ENCODE results near the gene IGSF8.
A peak's percentile ranks its signal among the peaks of the same experiment; 100 is the strongest.
"Not testable (repeated sequence)": the region's sequence is repeated elsewhere in the genome, so short reads cannot be mapped to it uniquely, and the experiment has no call there.

IGSF8 gene

DNA sequence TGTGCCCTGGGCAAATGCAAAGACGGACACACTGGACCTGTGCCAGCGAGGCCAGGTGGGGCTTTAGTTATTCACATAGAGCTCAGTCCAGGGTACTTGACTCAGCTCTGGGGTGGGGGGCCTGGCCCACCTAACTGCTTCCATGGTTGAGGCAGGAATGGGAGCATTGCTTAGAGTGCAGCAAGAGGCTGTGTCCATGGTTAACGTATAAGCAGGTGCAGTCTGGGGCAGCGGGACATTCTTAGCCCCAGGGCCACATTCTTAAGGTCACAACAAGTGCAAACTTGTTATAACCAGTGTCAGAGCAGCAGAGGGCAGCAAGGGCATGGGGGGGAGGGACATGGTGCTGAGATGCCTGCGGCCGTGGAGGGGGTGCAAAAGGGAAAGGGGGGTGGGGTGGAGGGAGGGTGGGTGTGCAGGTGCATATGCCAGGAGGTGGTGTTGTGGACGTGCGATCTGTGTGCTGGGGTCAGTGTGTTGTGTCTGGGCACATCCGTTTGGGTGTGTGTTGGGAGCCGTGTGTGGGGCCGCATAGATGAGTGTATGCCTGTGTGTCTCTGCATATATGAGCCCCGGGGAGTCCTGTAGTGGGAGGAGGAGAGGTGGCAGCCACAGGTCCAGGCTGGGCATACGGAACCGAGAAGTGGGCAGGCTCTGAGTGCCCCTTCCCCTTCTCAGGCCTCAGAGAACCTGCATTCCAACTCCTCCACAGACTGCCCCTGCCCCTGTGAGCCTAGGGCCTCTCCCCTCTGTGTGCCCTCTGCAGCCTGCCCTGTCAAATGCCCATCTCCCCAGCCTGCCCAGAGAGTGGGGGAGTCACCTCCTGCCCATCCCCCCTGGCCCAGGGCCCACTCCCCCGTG lies 36.8 kb downstream of the IGSF8 start:
- Mint-ChIP-seq H3K36me3 (ENCODE audit: low read depth) (no peaks in the 10 kb centered on the region), H3K4me3 (no peak overlapping the region), H3K4me1 (no peaks in the 10 kb centered on the region), H3K27ac (no peak overlapping the region), H3K9me3 (no peaks in the 10 kb centered on the region), H3K27me3 (no peaks in the 10 kb centered on the region)
- ATAC-seq (peak; percentile 38), DNase-seq (no peak)

DNA sequence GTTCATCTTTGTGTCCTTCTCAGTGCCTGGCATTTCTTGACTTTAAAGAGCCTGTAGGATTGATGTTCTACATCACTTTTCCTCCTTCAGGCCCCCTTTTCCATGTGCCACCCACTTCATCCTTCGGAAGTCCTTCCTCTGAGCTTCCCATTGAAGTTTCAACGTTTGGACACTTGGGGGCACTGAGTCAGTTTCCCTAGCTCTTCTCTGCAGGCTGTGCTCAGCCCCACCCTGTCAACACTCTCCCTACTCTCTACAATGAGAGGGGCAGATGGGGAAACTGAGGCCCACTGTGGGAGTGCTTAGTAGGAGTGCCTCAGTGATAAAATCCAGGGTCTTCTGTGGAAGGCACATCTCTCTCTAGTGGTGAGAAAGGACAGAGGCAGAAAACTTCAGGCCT lies 40.3 kb downstream of the IGSF8 start:
- no peaks in the 10 kb centered on the region for H3K9me3 Mint-ChIP-seq
- H3K4me3 Mint-ChIP-seq = no peak overlapping the region
- H3K4me1 Mint-ChIP-seq = no peaks in the 10 kb centered on the region
- no peaks in the 10 kb centered on the region for H3K36me3 Mint-ChIP-seq (ENCODE audit: low read depth)
- H3K27ac Mint-ChIP-seq = no peak overlapping the region
- H3K27me3 Mint-ChIP-seq = peaks cover 12% of the 10 kb centered on the region
- DNase-seq = no peak
- no peak for ATAC-seq

DNA sequence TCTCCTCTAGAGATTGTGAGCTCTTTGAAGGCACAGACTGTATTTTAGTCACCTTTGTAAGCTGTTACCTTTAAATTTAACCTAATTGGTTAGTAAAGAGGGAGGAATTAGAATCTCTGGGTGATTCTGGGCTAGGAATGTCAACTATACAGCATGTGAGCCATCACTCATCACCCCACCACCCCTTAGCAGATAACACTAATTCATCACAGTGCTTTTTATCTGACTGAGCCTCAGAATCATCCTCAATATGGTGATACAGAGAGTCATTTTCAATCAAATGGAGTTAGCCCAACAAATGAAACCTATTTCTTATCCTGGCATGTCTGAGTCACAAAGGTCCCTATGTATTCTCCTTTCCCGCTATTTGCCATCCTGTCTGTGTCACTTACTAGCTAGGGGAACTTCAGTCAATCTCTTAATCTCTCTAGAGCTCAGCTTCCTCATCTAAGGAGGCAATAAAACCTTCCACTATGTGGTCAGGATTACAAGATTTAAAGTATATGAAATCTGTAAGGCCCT lies 41.7 kb downstream of the IGSF8 start:
- no peak overlapping the region for H3K4me3 Mint-ChIP-seq
- H3K4me1 Mint-ChIP-seq = no peaks in the 10 kb centered on the region
- H3K36me3 Mint-ChIP-seq (ENCODE audit: low read depth) = no peaks in the 10 kb centered on the region
- no peaks in the 10 kb centered on the region for H3K9me3 Mint-ChIP-seq
- no peak overlapping the region for H3K27ac Mint-ChIP-seq
- H3K27me3 Mint-ChIP-seq = peaks cover 19% of the 10 kb centered on the region
- ATAC-seq = no peak
- DNase-seq = no peak

DNA sequence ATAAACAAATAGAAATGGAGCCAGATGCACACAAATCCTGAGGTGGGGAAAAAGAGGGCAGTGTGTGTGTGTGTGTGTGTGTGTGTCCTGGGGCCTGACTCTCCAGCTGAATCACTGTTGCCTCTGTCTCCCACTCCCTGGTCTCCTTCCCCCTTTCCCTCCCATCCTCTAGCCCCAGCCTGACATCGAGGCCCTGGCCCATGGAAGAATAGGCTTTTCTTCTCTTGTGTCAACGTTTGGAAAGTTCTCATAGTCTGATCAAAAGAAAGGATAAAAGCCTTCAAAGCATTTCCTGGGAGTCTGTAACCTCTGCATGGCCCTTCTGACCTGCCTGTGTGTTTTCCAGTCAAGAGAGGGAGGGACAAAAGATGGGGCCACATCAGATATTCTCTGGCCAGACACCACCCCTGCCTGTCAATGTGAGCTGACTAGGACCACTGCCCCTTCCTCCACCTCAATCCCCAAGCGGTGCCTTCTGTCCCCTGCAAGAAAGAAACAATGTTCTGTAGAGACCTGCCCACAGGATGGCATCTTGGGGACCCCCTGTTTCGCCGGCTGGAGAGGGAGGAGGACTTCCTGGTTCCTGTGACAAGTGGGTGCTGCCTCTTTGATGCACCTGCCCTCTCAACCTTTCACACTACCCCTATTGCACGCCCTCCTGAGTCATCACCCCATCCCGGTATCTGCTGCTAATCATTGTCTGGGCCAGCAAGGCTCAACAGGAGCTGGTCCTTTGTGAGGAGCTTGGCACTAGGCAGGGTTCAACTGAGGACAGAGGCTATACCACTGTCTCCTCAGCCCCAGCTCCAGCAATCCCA lies 44.7 kb downstream of the IGSF8 start:
- Mint-ChIP-seq H3K27ac (no peak overlapping the region), H3K9me3 (no peaks in the 10 kb centered on the region), H3K4me3 (no peak overlapping the region), H3K27me3 (peaks cover 25% of the 10 kb centered on the region), H3K4me1 (no peaks in the 10 kb centered on the region), H3K36me3 (ENCODE audit: low read depth) (no peaks in the 10 kb centered on the region)
- DNase-seq (no peak), ATAC-seq (no peak)

DNA sequence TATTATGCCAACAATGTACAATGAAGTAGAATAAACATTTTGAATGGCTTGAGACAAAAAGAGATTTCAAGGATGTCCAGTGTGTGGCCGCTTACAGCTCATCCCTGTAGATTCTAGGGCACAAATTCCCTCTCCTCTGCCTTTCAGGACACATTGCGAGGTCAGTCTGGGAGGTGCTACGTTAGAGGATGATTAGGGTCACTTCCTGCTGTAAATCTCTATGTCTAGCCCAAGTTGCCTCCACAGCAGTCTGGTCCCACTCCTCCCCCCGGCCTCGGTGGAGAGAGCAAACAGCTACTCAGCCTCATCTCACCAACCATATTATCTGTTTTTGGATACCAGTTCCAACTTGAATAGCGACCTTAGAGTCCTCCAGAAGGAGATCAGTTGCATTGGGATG lies 45.5 kb downstream of the IGSF8 start:
- Mint-ChIP-seq H3K36me3 (ENCODE audit: low read depth) (no peaks in the 10 kb centered on the region), H3K27me3 (peaks cover 27% of the 10 kb centered on the region), H3K9me3 (no peaks in the 10 kb centered on the region), H3K27ac (no peak overlapping the region), H3K4me1 (no peaks in the 10 kb centered on the region), H3K4me3 (no peak overlapping the region)
- DNase-seq (no peak), ATAC-seq (no peak)

DNA sequence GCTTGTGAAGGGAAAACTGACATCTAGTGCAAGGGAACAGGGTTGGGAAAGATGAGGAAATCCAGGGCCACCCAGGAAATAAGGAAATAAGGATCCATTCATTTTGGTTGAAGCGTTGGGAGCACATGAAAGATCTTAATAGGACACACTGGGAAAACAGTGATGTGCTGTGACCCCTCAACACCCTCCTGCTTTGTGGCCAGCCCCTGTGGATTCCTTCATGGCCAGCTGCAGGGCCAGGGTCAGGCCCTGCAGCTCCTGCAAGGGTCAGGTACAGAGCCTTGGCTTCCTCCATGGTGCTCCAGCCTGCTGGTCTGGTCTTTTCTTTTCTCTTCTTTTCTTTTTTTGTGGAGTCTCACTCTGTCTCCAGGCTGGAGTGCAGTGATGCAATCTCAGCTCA lies 47.8 kb downstream of the IGSF8 start:
- no peaks in the 10 kb centered on the region for H3K9me3 Mint-ChIP-seq
- peaks cover 12% of the 10 kb centered on the region for H3K4me1 Mint-ChIP-seq
- H3K4me3 Mint-ChIP-seq = no peak overlapping the region
- ATAC-seq (no peak), DNase-seq (no peak)
- H3K27ac Mint-ChIP-seq = no peak overlapping the region
- H3K36me3 Mint-ChIP-seq (ENCODE audit: low read depth) = no peaks in the 10 kb centered on the region
- H3K27me3 Mint-ChIP-seq = peaks cover 26% of the 10 kb centered on the region

DNA sequence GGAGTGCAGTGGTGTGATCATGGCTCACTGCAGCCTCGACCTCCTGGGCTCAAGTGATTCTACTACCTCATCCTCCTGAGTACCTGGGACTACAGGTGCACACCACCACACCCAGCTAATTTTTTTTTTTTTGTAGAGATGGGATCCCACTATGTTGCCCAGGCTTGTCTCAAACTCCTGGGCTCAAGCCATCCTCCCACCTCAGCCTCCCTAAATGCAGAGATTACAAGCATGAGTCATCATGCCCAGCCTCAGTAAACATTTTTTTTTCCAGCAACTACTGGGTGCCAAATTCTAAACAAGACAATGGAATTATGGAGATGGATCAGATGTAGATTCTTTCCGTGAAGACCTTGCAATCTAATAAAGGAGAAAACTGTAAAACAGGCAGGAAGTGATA lies 48.2 kb downstream of the IGSF8 start:
- not testable (repeated sequence) for H3K36me3 Mint-ChIP-seq (ENCODE audit: low read depth); DNase-seq; H3K9me3 Mint-ChIP-seq; H3K27ac Mint-ChIP-seq; ATAC-seq; H3K4me3 Mint-ChIP-seq
- peaks cover 12% of the 10 kb centered on the region for H3K4me1 Mint-ChIP-seq
- peaks cover 27% of the 10 kb centered on the region for H3K27me3 Mint-ChIP-seq

DNA sequence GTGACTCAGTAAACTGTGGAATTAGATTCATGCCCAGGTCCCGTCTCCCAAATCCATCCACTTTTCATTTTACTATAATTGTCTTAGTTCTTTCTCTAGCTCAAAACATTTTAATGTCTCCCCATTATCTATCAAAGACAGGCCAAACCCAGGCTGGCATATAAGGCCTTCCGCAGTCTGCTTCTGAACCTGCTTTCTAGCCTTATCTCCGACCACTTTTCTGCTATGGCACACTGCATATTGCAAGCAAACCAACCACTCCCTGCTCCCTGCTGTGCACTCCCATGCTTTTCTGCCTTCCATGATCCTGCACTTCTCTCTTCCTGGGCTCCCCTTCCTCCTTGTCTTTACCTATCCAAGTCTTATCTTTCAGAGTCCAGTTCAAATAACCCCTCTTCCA lies 49.3 kb downstream of the IGSF8 start:
- ATAC-seq (no peak), DNase-seq (no peak)
- H3K4me3 Mint-ChIP-seq = no peak overlapping the region
- no peaks in the 10 kb centered on the region for H3K36me3 Mint-ChIP-seq (ENCODE audit: low read depth)
- peak overlapping the region; percentile 7 for H3K27ac Mint-ChIP-seq
- peaks cover 12% of the 10 kb centered on the region for H3K4me1 Mint-ChIP-seq
- H3K27me3 Mint-ChIP-seq = peaks cover 25% of the 10 kb centered on the region
- H3K9me3 Mint-ChIP-seq = no peaks in the 10 kb centered on the region

DNA sequence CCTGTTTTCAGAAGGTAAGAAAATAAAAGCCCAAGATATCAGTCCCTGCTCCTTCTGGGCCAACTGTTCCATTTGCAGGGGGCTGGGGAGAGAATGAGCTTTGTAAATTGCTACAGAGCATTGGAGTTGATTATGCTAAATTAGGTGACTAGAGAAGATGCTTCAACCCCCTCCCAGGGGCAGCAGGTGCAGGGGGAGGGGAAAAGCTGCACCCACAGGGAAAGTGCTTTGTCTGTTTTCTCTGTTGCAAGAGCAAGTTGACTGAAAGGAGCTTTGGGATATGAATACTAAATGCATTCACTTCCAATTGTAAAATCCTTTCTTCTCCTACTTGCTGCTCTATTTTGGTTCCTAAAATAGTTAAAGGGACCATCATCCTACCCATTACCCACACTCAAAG lies 50.1 kb downstream of the IGSF8 start:
- Mint-ChIP-seq H3K36me3 (ENCODE audit: low read depth) (no peaks in the 10 kb centered on the region), H3K9me3 (no peaks in the 10 kb centered on the region), H3K27ac (no peak overlapping the region), H3K4me1 (peaks cover 12% of the 10 kb centered on the region), H3K4me3 (no peak overlapping the region), H3K27me3 (peaks cover 22% of the 10 kb centered on the region)
- no peak for ATAC-seq
- no peak for DNase-seq

DNA sequence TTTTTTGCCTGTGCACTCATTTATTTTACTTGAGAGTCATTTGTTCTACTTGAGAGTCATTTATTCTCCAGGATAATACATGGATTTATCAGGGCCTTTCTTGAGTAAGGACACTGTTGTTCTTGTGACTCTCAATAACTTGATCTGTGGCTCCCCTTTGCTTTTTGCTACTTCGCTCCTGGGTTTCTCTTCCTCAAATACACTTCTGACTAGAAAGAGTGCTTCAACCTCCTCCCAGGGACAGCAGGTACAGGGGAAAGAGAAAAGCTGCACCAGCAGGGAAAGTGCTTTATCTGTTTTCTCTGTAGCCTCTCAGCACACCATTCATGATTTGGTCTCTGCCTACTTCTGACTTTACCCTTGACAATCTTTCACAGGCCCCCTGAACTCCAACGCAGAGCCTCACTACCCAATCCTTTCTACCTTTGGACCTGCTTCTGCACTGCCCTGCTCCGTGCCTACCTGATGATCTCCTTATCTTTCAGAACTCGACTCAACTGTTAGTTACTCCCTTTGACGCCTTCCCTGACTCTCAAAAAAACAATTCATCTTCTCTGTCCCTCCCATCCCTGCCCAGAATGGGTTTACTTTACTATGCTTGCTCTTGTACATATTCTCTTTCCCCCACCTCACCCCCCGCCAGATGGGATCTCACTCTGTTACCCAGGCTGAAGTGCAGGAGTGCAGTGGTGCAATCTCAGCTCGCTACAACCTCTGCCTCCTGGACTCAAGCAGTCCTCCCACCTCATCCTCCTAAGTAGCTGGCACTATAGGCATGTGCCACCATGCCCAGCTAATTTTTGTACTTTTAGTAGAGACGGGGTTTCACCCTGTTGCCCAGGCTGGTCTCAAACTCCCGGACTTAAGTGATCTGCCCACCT lies 51.1 kb downstream of the IGSF8 start:
- H3K4me1 Mint-ChIP-seq = peaks cover 12% of the 10 kb centered on the region
- DNase-seq = no peak
- H3K27me3 Mint-ChIP-seq = peaks cover 16% of the 10 kb centered on the region
- no peaks in the 10 kb centered on the region for H3K9me3 Mint-ChIP-seq
- peak overlapping the region; percentile 63 for H3K4me3 Mint-ChIP-seq
- peak overlapping the region; percentile 48 for H3K27ac Mint-ChIP-seq
- no peaks in the 10 kb centered on the region for H3K36me3 Mint-ChIP-seq (ENCODE audit: low read depth)
- no peak for ATAC-seq

DNA sequence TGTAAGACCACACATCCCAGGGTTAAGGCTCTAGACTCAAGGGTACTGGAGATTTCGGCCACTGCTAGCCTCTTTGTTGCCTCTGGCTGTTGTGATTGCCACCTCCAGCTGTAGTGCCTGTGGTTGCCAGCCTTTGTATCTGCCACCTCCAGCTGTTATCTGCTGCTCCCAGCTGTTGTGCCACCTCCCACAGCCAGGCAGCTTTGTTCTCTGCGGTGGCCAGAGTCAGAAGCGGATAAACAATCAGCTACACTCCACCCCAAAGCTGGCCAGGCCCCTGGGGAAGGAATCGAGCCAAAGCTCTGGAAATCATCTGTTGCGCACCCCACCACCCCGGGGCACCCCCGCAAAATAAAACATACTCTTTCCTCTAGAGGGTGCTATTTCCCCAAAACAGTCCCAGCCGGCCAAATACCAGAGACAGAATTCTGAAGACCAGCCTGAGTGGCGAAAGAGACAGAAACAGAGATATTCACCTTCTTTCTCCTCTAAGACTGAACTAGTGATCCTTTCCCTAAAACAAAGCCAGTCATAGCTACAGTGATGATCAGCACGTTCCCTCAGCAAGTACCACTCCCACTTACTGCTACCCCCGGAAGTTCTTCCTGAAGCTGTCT lies 51.8 kb downstream of the IGSF8 start:
- peak overlapping the region; percentile 48 for H3K27ac Mint-ChIP-seq
- peaks cover 12% of the 10 kb centered on the region for H3K4me1 Mint-ChIP-seq
- no peaks in the 10 kb centered on the region for H3K36me3 Mint-ChIP-seq (ENCODE audit: low read depth)
- peaks cover 11% of the 10 kb centered on the region for H3K27me3 Mint-ChIP-seq
- no peaks in the 10 kb centered on the region for H3K9me3 Mint-ChIP-seq
- peak overlapping the region; percentile 63 for H3K4me3 Mint-ChIP-seq
- peak; percentile 76 for ATAC-seq
- peak; percentile 46 for DNase-seq

DNA sequence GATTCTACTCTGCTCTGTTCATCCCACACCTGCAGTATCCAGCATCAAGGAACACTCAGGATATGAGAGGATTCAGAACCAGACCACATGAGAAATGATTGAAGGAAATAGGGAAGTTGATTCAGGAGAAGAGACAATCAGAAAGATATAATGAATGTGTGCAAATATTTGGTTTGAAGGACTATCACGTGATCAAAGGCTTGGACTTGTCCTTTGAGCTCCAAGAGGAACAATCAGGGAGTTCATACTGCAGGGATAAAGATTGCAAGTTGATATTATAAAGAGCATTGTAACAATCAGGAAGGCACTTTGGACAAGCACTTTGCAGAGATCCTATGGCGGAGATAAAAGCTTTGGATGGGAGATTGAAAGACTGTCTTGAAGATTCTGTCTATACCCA lies 52.8 kb downstream of the IGSF8 start:
- H3K4me3 Mint-ChIP-seq = no peak overlapping the region
- H3K36me3 Mint-ChIP-seq (ENCODE audit: low read depth) = no peaks in the 10 kb centered on the region
- H3K9me3 Mint-ChIP-seq = no peaks in the 10 kb centered on the region
- DNase-seq (no peak), ATAC-seq (no peak)
- no peak overlapping the region for H3K27ac Mint-ChIP-seq
- H3K4me1 Mint-ChIP-seq = peaks cover 12% of the 10 kb centered on the region
- peaks cover 10% of the 10 kb centered on the region for H3K27me3 Mint-ChIP-seq

DNA sequence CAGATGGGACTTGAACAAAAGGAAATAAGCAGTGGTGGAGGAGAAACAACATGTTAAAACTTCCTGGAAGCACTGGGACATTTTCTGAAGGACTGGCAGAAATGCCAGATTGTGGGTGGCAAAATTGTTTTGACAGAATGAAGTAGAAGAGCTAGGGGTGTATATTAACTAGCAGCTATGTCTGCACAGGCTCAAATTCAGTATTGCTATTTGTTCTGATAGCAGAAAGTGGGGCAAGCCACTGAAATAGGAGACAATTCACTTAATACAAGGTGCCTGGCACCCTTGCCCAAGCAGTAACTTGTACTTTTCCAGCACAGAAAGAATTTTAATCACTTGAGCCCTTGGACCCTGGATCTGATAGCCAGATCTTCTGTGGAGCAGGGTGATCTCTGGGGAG lies 54.9 kb downstream of the IGSF8 start:
- H3K4me3 Mint-ChIP-seq = no peak overlapping the region
- no peak for DNase-seq
- no peaks in the 10 kb centered on the region for H3K36me3 Mint-ChIP-seq (ENCODE audit: low read depth)
- H3K27ac Mint-ChIP-seq = no peak overlapping the region
- H3K4me1 Mint-ChIP-seq = peaks cover 12% of the 10 kb centered on the region
- no peaks in the 10 kb centered on the region for H3K9me3 Mint-ChIP-seq
- H3K27me3 Mint-ChIP-seq = peaks cover 4% of the 10 kb centered on the region
- no peak for ATAC-seq
